Activated CD4-positive, alpha-beta T cell treated with anti-CD3 and anti-CD28 coated beads, Interleukin-2, Interleukin-6, amounts not matched to agents 100 ng/mL and 50 ng/mL, durations not matched to agents 16 hours and 8 hours (primary cell): ENCODE data around the gene PIP5K1C.

Experiments used
- DNase-seq: peaks from one replicate; pipeline ENCODE4 v3.0.0-alpha.2; 2020

The PIP5K1C gene

DNA sequence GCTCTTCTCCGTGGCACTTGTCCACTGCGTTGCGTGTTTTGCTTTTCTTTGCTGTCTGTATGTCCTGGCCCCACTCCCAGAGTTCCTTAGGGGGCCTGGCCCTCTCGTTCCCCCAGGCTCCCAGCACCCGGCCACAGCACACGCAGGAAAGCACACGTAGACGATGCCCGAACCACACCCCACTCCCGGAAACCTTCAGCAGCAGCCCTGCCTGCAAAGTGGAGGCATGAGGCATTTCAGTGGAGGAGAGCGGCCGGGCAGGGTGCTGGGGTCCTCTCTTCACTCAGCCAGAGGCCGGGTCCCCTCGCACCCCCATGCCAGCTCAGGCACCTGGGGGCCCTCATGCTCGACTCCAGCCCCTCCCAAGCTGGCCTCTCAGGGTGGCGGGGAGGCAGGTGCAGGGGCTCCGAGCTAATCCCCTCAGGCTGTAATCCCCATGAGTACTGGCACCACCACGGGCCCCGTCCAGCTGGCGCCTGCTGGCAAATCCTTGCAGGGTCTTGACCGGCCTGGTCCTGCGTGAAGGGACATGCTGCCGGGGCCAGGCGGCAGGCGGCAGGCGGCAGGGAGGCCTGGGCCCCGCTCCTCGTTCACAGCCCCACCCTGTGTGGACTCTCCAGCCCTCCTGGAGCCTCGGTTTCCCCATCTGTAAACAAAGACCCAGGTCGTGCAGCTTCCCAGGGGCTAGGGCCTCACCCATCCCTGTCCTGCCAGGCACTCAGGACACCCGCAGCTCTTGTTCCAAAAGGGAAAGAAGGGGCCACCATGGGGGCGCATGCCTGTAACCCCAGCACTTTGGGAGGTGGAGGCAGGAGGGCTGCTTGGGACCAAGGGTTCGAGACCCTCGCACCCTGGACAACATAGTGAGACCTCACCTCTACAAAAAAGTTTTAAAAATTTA is 7.0 kb downstream of the PIP5K1C start:
- no peak for DNase-seq

DNA sequence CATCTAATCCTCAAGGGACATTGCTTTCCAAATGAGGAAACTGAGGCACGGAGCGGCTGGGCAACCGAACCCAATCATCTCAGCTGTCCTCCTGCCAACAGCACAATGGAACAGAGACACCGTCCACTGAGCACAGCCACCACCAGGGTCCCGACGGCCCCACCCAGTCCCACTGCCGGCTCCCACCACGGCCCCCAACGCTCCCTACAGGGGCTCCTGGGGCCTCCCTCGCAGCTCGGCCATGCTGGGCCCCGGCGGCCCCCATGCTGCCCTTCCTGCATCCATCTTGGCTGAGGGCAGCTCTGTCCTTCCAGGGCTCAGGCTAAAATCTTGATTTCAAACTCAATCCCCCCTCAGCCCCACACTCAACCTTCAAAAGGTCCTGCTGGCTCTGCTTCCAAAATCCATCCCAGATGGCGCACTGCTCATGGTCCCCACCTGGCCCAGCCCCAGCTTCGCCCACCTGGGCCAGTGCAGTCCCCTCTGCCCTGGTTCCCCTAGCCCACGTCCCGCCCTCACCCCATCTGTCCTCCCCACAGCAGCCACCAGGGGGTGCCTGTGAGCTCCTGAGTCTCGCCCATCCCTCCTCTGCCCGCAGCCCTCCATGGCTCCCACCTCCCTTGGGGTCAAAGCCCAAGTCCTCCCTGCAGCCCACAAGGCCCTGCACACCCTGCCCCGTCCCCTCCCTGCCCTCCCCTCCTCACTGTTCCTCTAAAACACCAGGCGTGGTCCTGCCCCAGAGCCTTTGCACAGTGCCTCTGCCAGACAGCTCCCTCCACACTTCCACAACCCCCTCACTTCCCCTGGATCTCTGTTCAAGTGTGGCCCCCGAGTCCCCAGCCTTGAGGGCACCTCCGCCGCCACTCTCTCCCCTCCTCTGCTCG is 7.9 kb downstream of the PIP5K1C start:
- DNase-seq: peak; percentile 52

DNA sequence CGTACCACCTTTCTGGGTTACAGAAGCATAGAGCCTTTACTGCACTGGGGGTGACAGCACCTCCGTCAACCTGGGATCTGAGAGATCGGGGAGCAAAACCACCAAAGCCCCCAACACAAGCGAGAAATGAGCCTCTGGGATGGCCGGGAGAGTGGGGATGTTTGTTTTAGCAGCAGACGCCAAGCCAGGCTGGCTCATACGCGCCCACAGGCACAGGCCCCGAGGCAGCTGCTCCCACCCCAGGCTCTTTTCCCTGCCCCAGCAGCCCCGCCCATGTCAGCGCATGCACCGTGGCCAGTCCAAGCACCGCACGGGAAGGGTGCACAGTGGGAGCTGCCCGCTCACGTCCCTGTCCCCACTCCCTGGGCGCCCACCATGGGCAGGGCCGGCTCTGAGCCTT is 8.5 kb downstream of the PIP5K1C start:
- no peak for DNase-seq

DNA sequence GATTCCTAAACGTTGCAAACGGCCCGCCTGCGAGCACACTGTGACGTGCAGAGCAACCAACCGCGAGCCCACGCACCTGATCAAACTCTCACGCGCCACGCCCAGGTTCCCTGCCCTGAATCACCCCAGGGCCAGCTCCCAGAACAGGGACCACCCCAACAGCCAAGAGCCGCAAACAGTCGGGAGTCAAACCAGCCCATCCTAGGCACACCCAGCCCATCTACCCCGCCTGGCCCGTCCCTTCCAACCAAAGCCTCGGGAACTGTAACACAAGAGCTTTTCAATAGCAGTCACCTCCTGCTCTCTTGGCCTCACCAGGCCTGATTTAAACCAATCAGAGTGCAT is 8.9 kb downstream of the PIP5K1C start:
- no peak for DNase-seq

DNA sequence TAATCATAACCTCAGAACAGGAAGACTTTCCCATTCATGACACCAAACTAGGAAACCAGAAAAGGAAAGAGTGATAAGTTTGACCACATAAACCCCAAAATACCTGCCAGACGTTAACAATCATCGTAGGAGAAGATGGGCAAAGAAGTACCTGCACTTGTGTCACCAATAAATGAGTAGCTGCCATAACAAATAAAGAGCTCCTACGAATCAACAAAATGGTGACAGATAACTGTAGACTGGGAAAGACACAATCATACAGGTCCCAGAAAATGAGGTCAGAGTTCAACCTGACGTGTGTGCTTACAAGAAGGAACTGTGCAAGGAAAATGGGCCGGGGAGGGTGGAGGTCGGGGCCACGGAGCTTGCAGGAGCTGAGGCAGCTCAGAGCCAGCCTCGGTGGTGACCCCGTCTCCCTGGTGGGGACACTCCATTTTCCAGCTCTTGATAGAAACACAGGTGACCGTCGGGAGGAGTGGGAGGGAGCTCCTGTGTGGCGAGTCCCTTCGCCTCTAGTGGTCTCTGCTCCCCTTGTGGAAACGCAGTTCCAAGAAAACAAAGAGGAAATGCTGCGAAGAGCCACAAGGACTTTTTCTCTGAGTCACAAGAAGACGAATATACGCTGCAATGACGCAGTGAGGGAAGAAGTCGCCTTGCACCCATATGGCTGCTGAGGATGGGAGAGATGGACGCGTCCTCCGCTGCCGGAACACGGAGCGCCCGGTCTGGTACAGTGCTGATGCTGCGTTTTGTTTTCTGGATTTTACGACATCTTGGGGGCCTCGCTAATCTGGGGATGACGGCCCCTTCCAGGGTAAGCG is 9.5 kb downstream of the PIP5K1C start:
- peak; percentile 21 for DNase-seq

DNA sequence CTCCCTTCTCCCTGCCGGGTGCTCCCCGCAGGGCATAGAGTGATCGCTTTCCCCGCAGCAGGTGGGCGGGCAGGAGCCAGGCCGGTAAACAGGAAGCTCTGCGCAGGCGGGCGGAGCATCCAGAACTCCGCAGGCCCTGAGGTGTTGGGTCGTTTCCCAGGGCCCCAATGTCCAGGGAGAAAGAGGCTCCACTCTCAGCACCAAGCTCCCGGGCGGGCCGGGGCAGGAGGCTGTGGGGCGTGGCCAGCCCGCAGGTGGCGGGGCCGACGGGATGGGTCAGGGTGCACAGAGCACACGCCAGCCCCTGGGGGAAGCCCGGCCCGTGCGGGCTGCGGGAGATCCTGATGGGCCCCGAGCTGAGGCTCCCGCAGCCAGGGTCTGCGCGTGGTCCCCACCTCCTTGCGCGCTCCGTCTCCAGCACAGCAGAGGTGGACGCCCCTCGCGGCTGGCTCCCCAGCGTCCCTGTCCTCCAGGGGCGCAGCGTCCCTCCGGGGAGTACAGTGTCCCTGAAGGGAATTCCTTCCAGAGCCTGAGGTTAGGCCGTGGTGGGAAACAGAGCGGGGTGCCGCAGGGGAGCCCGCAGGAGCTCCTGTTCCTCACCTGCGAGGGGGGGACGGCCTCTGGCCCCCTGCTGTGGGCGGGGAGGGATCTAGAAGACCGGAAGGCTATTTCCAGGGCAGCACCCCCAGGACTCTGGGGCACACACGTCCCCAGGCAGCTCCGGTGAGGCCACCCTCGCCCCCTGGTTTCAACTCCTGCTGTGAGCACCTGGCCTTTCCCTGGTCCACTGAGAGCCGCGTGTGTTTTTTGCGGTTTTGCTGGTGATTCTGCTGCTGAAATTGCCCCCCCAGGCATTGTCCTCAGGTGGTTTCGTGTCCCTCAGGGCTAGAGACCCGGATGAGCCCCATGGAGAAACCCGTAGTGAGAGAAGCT is 12.2 kb downstream of the PIP5K1C start:
- DNase-seq: no peak

DNA sequence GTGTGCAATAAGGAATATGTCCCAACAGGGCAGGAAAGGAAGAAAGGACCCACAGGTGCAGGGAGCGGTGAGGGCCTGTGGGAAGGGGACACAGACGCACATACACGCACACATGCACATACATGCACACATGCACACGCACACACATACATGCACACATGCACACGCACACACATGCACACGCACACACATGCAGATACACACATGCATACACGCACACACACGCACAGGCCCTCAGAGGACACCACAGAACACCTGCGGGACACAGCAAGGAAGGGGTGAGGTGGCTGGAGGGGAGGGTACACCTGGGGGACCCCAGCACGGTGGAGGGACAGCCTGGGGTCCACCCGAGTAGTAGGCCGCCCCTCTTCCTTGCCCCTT is 12.9 kb downstream of the PIP5K1C start:
- DNase-seq: no peak

DNA sequence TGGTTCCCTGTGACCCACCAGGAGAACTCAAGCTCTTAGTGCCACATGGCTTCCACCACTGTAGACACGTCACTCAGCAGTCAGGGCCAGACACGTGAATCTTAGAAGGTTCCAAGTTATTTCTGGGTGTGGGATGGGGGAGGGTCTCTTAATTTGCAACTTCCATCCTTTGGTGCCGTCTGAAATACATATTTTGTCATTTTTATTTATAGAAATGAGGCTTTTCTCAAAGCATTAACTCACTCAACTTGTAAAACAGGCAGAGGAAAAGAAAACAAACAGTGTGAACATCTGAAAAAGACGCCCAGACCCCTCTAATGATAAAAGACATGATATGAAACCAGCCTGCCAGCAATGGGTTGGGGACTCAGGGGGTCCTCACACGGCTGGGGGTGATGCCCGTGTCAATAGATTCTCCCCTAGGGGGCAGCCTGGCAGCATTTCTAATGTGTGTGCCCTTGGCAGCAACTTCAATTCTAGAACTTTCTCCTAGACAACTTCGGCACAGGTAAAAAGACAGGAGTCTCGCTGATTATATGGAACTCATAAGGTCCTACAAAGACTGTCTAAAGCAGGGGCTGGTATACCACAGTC is 15.4 kb downstream of the PIP5K1C start:
- no peak for DNase-seq

DNA sequence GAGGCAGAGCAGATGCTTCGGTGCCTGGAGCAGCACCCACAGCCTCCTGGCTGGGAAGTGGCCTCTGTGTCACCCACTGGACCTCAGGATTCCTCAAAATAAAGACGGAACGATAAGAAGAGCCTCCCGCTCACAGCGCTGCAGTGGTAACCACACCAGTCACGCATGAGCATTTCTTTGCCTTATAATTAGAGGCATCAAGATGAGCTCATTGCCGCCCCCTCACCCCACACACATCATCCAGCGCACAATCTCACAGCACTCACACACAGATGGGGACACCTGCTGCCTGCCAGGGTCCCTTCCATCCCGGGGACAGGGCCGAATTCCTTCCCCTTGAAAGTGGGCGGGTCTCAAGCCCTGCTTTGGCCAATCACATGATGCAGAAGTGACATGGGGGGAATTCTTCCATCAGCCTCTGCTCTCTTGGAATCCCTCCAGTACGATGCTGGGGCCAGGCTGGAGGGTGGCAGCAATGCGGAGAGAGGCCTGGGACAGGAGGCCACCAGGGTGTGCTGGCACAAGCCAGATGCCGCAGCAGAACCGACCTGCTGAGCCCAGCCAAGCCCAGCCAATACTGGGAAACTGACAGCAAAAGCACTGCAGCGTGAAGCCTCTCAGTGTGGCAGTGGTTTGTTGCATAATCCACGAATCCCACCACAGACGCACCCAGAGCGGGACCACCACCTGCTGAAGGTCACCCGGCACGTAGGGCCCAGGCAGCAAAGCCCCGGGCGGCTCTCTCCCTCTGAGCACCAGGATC is 16.0 kb downstream of the PIP5K1C start:
- no peak for DNase-seq

DNA sequence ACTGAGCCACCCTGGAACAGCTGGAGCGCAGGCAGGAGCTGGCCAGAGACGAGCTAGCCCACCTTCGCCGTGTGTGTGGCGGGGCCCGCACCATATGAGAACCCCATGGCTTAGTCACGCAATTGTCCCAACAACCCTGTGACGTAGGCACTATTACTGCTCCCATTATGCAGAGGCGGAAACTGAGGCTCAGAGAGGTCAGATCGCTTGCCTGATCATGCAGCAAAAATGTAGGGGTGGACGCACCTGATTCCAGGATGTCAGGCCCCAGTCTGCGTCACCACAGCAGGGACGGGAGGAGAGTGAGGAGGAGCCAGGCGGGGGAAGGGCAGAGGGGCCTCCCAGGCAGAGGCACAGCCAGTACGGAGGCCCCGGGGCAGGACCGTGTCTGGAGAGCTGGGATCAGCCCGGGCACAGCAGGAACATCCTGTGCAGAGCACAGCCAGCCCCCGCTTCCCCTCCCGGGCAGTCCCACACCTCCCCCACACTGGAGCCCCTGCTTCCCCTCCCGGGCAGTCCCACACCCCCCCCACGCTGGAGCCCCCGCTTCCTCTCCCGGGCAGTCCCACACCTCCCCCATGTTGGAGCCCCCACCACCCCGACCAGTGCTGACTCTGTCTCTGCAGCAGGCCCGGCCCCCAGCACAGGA is 16.7 kb downstream of the PIP5K1C start:
- no peak for DNase-seq

DNA sequence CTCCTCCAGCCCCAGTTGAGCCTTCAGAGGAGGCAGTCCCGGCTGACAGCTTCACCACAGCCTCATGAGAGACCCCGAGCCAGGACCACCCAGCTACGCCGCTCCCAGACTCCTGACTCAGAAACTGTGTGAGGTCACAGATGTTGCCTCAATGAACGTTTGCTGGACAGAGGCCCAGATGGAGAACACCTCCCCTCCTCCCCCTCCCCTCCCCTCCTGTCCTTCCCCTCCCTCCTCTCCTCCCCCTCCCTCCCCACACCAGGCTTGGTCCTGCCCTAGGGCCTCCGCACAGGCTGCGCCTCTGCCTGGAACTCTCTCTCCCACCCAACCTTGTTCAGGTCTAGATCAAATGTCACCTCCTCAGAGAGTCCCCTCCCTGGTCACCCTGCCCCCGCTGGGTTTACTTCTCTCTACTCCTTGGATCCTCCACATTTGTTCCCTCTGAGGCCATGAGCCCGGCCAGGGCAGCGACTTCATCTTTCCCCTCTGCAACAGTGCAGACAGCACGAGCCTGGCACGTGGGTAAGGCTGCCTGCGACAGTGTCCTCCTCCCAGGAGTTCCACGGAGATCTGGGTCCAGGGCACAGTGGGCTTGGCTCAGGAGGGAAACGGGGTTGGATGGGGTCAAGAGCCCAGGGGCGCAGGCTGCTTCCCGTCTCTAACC is 17.4 kb downstream of the PIP5K1C start:
- no peak for DNase-seq

DNA sequence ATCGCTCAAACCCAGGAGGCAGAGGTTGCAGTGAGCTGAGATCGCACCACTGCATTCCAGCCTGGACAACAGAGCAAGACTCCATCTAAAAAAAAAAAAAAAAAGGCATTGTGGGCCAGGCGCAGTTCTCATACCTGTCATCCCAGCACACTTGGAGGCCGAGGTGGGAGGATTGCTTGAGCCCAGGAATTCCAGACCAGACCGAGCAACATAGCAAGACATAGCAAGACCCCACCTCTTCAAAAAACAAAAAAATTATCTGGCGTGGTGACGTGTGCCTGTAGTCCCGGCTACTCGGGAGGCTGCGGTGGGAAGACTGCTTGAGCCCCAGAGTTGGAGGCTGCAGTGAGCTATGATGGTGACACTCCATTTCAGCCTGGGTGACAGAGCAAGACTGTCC is 18.0 kb downstream of the PIP5K1C start:
- DNase-seq: no peak

DNA sequence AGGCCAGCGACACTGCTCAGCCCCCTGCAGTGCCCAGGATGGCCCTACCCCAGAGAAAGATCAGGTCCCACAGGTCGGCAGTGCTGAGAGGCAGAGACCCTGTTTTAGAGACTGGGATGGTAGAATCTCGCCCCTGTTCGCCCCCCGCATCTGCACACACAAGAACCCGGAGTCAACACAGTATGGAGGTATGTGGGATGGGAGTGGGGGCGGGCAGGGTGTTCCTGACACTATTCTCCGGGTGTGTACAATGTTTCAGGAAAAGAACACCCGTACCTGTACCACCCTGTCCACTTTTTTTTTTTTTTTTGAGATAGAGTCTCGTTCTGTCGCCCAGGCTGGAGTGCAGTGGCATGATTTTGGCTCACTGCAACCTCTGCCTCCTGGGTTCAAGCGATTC is 19.3 kb downstream of the PIP5K1C start:
- no peak for DNase-seq

DNA sequence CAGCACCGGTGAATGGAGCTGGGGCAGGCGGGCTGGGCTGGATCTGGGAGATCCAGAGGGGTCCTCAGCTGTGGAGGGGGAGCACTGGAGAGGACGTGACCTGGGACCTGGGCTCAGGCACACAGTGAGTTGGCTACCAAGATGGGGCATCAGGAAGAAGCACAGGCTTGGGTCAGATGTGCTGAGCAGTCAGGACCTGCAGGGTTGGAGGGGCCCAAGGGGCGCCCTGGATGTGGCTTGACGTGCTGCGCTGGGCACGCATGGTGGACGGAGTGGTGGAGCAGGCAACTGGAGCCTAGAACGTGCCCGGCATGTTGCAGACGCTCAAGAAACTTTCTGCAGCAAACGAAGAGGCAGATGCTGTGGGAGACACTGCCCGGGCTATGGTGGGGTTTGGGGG is 20.7 kb downstream of the PIP5K1C start:
- no peak for DNase-seq

DNA sequence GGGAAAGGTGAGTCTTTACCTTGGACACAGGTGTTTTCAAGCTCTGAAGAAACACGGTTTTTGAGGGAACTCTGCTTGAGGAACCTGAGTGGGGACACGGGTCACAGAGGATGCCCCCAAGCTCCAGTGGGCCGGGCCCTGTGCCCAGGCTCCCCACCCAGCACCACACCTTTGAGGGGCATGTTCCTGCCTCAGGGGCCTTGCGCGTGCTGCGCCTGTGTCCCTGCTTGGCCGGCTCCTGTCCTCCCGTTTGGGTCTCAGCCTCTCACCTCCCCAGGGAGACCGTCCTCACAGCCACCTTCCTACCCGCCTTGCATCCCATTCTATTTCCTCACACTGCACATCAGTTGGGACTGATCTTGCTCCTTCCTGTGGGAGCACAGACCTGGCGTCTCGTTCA is 21.1 kb downstream of the PIP5K1C start:
- no peak for DNase-seq

DNA sequence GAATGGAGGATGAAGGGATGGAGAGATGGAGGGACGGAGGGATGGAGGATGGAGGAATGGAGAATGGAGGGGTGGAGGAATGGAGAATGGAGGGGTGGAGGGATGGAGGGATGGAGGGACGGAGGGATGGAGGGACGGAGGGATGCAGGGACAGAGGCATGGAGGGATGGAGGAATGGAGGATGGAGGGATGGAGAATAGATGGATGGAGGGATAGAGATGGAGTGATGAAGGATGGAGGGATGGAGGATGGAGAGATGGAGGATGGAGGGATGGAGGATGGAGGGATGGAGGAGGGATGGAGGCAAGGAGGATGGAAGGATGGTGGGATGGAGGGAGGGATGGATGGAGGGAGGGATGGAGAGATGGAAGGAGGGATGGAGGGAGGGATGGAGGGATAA is 22.1 kb downstream of the PIP5K1C start:
- no peak for DNase-seq

DNA sequence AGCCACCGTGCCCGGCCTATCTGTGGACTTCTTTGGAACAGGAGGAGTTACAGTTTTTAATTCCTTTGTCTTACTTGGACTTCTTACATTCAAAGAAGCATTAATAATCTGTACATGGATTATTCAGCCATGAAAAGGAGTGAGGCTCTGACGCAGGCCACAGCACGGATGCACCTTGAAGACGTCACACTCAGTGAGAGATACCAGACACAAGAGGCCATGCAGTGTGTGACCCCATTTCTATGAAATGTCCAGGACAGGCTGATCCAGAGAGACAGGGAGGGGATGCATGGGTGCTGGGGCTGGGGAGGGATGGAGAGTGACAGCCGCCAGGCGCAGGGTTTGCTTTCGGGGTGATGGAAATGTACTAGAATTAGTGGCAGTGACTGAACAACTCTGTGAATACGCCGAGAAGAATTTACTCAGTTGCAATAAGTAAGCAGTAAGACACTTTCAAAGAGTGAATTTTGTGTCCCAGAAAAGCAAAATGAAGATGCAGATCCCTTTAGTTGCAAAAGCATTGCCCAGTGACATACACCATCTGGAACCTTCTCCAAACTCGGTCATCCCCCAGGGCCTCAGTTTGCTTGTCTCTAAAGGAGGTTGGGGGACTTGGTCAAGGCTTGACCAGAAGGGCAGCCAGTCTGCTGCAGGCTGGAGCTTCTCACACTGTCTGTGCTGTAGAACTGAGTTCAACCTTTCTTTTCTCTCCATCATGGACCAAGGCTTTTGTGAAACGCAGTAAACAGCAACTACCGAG is 25.3 kb downstream of the PIP5K1C start:
- DNase-seq: no peak

DNA sequence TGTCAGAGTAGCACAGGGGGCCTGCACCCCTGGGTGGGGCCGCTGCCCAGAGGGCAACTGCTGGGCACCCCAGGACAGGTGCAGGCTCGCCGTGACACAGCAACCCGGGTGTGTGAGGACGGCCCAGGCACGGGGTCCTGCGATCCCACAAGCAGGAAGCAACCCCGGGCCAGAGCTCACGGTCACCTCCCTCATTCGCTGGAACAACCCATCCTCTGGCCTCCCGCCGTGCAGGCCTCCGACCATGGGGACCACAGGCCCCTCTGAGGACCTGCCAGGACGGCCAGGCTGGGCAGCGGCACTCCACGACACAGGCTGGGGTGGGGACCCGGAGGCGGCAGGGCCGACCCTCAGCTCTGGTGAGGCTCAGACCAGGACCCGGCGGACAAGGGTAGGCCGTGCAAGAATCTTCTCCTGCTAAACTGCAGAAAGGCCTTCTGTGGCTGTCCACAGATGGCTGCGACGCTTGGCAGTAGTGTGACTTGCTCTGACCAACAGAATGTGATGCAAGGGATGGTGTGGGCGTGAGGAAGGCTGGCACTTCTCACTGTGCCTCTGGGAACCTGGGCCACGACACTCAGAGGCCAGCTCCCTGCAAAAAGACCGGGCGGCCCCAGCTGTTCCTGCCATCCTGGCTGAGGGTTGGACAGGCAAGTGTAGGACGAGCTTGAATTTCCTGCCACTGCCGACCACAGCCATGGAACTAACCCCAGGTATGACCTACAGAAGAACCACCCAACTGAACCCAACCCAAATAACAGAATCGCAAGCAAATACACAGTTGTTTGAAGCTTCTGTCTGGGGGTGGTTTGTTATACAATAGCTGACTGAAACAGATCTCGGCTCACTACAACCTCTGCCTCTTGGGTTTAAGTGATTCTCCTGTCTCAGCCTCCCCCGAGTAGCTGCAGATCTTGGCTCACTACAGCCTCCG is 26.5 kb downstream of the PIP5K1C start:
- no peak for DNase-seq
